HEK293 (cell line): ENCODE results near the gene RINL.
A peak's percentile ranks its signal among the peaks of the same experiment; 100 is the strongest.

ENCODE experiments used
- KLF1 ChIP-seq: fragments of 450-650 bp; formaldehyde crosslinking; IDR thresholded peaks from 2 replicates; pipeline ENCODE4 v1.5.1; 2016; ENCODE audit warnings: missing biosample characterization, missing genetic modification characterization
- SETDB1 ChIP-seq: IDR thresholded peaks from one replicate; pipeline ENCODE4 v1.6.1; 2017; ENCODE audit warnings: mild to moderate bottlenecking, low read length, moderate library complexity, mixed read lengths; ENCODE audit not compliant: insufficient read length
- SP7 ChIP-seq: fragments of 450-650 bp; formaldehyde crosslinking; IDR thresholded peaks from 2 replicates; pipeline ENCODE4 v1.5.1; 2016; ENCODE audit warnings: missing biosample characterization, missing genetic modification characterization
- ZBTB17 ChIP-seq: fragments of 450-650 bp; formaldehyde crosslinking; IDR thresholded peaks from 2 replicates; pipeline ENCODE4 v1.5.1; 2016; ENCODE audit warnings: missing biosample characterization, missing genetic modification characterization
- ZNF221 ChIP-seq: fragments of 450-650 bp; formaldehyde crosslinking; IDR thresholded peaks from 2 replicates; pipeline ENCODE4 v1.5.1; 2017; ENCODE audit warnings: missing biosample characterization, missing genetic modification characterization, borderline replicate concordance
- ZNF416 ChIP-seq: fragments of 450-650 bp; formaldehyde crosslinking; IDR thresholded peaks from 2 replicates; pipeline ENCODE4 v1.5.1; 2016; ENCODE audit warnings: missing biosample characterization, missing genetic modification characterization
- TF ChIP-seq, protein P1 (sequence below): fragments of 450-650 bp; formaldehyde crosslinking; IDR thresholded peaks from 2 replicates; pipeline ENCODE4 v1.5.1; 2016; ENCODE audit warnings: missing biosample characterization, missing genetic modification characterization
- TF ChIP-seq, protein P2 (sequence below): fragments of 450-650 bp; formaldehyde crosslinking; IDR thresholded peaks from 2 replicates; pipeline ENCODE4 v1.5.1; 2016; ENCODE audit warnings: missing biosample characterization, missing genetic modification characterization

DNA sequence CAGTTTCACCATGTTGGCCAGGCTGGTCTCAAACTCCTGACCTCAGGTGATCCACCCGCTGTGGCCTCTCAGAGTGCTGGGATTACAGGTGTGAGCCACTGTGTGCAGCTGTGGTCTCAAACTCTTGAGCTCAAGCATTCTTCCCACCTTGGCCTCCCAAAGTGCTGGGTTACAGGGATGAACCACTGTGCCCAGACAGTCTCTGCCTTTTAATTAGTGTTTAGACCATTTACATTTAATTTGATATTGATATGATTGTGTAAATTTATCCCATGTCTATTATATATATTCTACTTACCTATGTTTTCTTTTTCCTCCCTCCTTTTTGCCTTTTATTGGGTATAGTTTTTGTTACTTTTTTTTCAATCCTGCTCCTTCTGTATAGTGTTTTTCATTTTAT lies 23.6 kb upstream of the RINL start:
- TF ChIP-seq, protein P1, sequence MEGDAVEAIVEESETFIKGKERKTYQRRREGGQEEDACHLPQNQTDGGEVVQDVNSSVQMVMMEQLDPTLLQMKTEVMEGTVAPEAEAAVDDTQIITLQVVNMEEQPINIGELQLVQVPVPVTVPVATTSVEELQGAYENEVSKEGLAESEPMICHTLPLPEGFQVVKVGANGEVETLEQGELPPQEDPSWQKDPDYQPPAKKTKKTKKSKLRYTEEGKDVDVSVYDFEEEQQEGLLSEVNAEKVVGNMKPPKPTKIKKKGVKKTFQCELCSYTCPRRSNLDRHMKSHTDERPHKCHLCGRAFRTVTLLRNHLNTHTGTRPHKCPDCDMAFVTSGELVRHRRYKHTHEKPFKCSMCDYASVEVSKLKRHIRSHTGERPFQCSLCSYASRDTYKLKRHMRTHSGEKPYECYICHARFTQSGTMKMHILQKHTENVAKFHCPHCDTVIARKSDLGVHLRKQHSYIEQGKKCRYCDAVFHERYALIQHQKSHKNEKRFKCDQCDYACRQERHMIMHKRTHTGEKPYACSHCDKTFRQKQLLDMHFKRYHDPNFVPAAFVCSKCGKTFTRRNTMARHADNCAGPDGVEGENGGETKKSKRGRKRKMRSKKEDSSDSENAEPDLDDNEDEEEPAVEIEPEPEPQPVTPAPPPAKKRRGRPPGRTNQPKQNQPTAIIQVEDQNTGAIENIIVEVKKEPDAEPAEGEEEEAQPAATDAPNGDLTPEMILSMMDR (tag by site-specific recombination): no peak
- TF ChIP-seq SP7 (tag by site-specific recombination): no peak
- TF ChIP-seq, protein P2, sequence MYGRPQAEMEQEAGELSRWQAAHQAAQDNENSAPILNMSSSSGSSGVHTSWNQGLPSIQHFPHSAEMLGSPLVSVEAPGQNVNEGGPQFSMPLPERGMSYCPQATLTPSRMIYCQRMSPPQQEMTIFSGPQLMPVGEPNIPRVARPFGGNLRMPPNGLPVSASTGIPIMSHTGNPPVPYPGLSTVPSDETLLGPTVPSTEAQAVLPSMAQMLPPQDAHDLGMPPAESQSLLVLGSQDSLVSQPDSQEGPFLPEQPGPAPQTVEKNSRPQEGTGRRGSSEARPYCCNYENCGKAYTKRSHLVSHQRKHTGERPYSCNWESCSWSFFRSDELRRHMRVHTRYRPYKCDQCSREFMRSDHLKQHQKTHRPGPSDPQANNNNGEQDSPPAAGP (tag by site-specific recombination): no peak
- TF ChIP-seq SETDB1: peak; percentile 49
- no peak for TF ChIP-seq ZNF416
- TF ChIP-seq ZBTB17: no peak
- TF ChIP-seq ZNF221 (tag by site-specific recombination): no peak
- no peak for TF ChIP-seq KLF1 (tag by site-specific recombination)
